ENCODE data around the gene CREBBP. TPM values are rescaled to one million over a fixed set of nuclear protein-coding genes. Genes with fewer than 3 reads are reported as not detected.

CREBBP gene
- total RNA-seq, 1 donor: 28.2 TPM

DNA sequence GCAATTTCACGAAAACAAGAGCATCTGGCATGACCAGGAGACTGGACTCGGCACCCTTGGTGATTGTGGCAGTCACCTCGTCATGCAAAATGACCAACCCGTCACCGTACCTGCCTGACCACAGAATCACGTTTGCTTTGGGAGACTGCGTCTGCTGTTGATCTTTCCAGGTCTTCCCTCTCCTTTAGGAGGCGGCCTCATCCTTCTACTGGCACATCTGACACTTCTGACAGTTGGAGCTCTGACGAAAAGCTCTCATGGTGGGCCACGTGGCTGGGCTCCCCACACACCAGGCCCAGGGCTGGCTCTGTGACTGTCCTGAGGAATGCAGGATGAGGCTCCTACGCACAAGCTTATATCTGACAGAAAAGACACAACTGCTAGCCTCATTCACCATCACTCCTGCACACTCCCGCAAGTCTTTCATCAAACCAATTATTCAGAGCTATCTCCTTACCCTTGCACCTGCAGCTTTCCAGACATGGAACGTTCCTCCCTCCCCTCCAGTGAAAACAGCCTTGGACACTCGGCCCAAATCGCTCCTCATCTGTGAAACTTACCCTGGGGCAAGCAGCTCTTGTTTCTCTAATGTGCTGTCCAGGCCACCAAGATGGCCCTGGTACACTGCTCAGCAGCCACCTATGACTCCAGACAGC is 166.8 kb downstream of the CREBBP start:
- TF ChIP-seq, protein P1, sequence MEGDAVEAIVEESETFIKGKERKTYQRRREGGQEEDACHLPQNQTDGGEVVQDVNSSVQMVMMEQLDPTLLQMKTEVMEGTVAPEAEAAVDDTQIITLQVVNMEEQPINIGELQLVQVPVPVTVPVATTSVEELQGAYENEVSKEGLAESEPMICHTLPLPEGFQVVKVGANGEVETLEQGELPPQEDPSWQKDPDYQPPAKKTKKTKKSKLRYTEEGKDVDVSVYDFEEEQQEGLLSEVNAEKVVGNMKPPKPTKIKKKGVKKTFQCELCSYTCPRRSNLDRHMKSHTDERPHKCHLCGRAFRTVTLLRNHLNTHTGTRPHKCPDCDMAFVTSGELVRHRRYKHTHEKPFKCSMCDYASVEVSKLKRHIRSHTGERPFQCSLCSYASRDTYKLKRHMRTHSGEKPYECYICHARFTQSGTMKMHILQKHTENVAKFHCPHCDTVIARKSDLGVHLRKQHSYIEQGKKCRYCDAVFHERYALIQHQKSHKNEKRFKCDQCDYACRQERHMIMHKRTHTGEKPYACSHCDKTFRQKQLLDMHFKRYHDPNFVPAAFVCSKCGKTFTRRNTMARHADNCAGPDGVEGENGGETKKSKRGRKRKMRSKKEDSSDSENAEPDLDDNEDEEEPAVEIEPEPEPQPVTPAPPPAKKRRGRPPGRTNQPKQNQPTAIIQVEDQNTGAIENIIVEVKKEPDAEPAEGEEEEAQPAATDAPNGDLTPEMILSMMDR (IDR thresholded peaks at IDR 0.05; ENCODE audit: extremely low read depth, low read depth, low read length): no peak

DNA sequence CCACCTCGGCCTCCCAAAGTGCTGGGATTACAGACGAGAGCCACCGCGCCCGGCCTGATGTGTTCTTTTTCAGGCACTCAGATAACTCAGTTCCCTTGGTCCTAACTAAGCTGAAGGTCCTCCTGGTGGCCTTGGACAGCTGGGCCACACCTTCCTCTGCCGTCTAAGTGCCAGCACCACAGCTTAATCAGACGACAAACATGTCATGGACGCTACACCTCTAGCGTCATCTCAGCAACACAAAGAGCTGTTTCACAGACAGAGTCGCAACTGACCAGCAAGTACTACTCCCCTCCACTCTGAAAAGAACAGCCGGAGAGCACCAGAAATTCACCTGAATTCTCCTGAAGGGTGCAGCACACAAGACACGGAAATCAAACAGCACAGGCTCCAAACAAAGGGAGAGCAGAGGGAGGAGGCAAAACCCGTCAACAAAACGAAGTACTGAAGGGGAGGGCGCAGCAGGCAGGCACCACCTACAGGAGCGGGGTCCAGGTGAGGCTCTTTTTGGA is 167.6 kb downstream of the CREBBP start:
- Histone ChIP-seq H3K27ac (ENCODE audit: low read depth, low read length) (no peak overlapping the region), H3K36me3 (ENCODE audit: insufficient read depth, low read length) (peaks cover 11% of the 10 kb centered on the region), H3K9me3 (ENCODE audit: low read depth, low read length) (no peaks in the 10 kb centered on the region), H3K4me1 (ENCODE audit: insufficient read depth, low read length) (peaks cover 8% of the 10 kb centered on the region), H3K27me3 (ENCODE audit: insufficient read depth, low read length) (no peaks in the 10 kb centered on the region), H2AFZ (ENCODE audit: low read length) (no peak overlapping the region), H4K20me1 (ENCODE audit: insufficient read depth, low read length) (peaks cover 8% of the 10 kb centered on the region), H3K4me2 (ENCODE audit: insufficient read depth, low read length) (no peak overlapping the region), H3K4me3 (ENCODE audit: insufficient read depth, low read length) (no peak overlapping the region), H3K79me2 (ENCODE audit: insufficient read depth, low read length) (peaks cover 77% of the 10 kb centered on the region)
- TF ChIP-seq, protein P1 (IDR thresholded peaks at IDR 0.05; ENCODE audit: extremely low read depth, low read depth, low read length): no peak
- DNase-seq (ENCODE audit: insufficient read length, low spot score, missing footprints): no peak

More for the DNA sequence above, 166.8 kb downstream of the CREBBP start:
- DNase-seq (ENCODE audit: insufficient read length, low spot score, missing footprints): no peak
- Histone ChIP-seq H3K9me3 (ENCODE audit: low read depth, low read length) (no peaks in the 10 kb centered on the region), H3K4me2 (ENCODE audit: insufficient read depth, low read length) (no peak overlapping the region), H2AFZ (ENCODE audit: low read length) (no peak overlapping the region), H3K4me1 (ENCODE audit: insufficient read depth, low read length) (peaks cover 11% of the 10 kb centered on the region), H3K27ac (ENCODE audit: low read depth, low read length) (no peak overlapping the region), H3K27me3 (ENCODE audit: insufficient read depth, low read length) (no peaks in the 10 kb centered on the region), H3K79me2 (ENCODE audit: insufficient read depth, low read length) (peaks cover 75% of the 10 kb centered on the region), H3K36me3 (ENCODE audit: insufficient read depth, low read length) (peaks cover 11% of the 10 kb centered on the region), H3K4me3 (ENCODE audit: insufficient read depth, low read length) (no peak overlapping the region), H4K20me1 (ENCODE audit: insufficient read depth, low read length) (peaks cover 8% of the 10 kb centered on the region)

DNA sequence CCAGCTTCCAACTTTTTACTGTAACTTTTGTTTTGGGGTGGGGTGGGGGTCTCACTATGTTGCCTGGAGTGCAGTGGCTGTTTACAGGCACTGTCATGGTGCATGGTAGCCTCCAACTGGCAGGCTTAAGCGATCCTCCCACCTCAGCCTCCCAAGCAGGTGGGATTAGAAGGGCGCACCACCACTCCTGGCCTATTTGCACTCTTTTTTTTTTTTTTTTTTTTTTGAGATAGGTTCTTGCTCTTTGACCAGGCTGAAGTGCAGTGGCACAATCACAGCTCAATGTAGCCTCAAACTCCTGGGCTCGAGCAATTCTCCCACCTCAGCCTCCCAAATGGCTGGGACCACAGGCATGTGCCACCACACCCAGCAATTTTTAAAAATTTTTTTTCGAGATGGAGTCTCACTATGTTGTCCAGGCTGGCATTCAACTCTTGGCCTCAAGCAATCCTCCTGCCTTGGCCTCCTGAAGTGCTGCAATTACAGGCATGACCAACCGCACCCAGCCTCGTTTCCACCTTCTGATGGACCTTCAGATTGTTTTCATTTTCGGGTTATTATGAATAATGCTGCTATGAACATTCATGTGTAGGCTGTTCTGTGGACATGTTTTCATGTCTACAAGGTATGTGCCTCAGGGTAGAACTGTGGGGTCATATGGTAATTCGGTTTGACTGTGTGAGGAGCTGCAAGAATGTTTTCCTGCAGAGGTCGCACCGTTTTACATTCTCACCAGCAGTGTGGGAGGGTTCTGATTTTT is 174.1 kb downstream of the CREBBP start:
- no peak overlapping the region for H2AFZ ChIP-seq (ENCODE audit: low read length)
- no peak overlapping the region for H3K4me2 ChIP-seq (ENCODE audit: insufficient read depth, low read length)
- H3K27ac ChIP-seq (ENCODE audit: low read depth, low read length): no peak overlapping the region
- H3K36me3 ChIP-seq (ENCODE audit: insufficient read depth, low read length): no peaks in the 10 kb centered on the region
- no peaks in the 10 kb centered on the region for H3K4me1 ChIP-seq (ENCODE audit: insufficient read depth, low read length)
- H3K4me3 ChIP-seq (ENCODE audit: insufficient read depth, low read length): no peak overlapping the region
- no peak for DNase-seq (ENCODE audit: insufficient read length, low spot score, missing footprints)
- H3K9me3 ChIP-seq (ENCODE audit: low read depth, low read length): no peaks in the 10 kb centered on the region
- TF ChIP-seq, protein P1 (IDR thresholded peaks at IDR 0.05; ENCODE audit: extremely low read depth, low read depth, low read length): no peak
- H4K20me1 ChIP-seq (ENCODE audit: insufficient read depth, low read length): peaks cover 3% of the 10 kb centered on the region
- H3K27me3 ChIP-seq (ENCODE audit: insufficient read depth, low read length): no peaks in the 10 kb centered on the region
- H3K79me2 ChIP-seq (ENCODE audit: insufficient read depth, low read length): peaks cover 40% of the 10 kb centered on the region

DNA sequence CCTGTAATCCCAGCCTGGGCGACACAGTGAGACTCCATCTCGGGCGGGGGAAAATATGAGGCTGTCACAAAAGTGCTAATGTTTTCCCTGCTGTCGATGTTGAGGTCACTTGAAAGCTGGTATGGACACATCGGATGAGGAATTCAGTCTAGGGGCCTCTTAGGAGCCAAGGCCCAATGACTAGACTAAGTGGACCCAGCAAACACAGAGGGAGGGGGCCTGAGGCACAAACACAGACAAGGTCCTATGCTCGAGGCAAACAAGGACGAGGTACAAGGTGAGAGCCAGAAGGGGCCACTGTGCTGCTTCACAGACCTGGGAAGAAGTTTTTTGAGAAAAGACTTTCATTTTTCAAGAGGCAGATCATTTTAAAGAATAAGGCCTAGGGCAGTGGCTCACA is 178.4 kb downstream of the CREBBP start:
- Histone ChIP-seq H3K4me2 (ENCODE audit: insufficient read depth, low read length) (no peak overlapping the region), H3K36me3 (ENCODE audit: insufficient read depth, low read length) (no peaks in the 10 kb centered on the region), H3K27ac (ENCODE audit: low read depth, low read length) (no peak overlapping the region), H2AFZ (ENCODE audit: low read length) (no peak overlapping the region), H3K4me1 (ENCODE audit: insufficient read depth, low read length) (no peaks in the 10 kb centered on the region), H3K9me3 (ENCODE audit: low read depth, low read length) (no peaks in the 10 kb centered on the region), H3K27me3 (ENCODE audit: insufficient read depth, low read length) (no peaks in the 10 kb centered on the region), H3K4me3 (ENCODE audit: insufficient read depth, low read length) (no peak overlapping the region), H4K20me1 (ENCODE audit: insufficient read depth, low read length) (no peaks in the 10 kb centered on the region), H3K79me2 (ENCODE audit: insufficient read depth, low read length) (peaks cover 20% of the 10 kb centered on the region)
- TF ChIP-seq, protein P1 (IDR thresholded peaks at IDR 0.05; ENCODE audit: extremely low read depth, low read depth, low read length): no peak
- DNase-seq (ENCODE audit: insufficient read length, low spot score, missing footprints): no peak

All from osteoblast (primary cell).